HG03342 (cell line): ENCODE data around the gene PATL1.

Source experiments
- ATAC-seq: cut with Tn5 transposase; IDR thresholded peaks from one replicate; pipeline ENCODE4 v1.9.1; 2021; ENCODE audit warnings: mild to moderate bottlenecking, moderate library complexity; ENCODE audit not compliant: unreplicated experiment

PATL1 gene

GRCh38 chr11:59616396-59616982, 52.3 kb downstream of the PATL1 start:
- ATAC-seq, result no peak

GRCh38 chr11:59615637-59616395, 53.0 kb downstream of the PATL1 start, which contains the start of gene OSBP:
TSS of gene OSBP (minus strand) at chr11:59615774. CDS start at chr11:59615664, 110 bp downstream.
- peak; percentile 88 for ATAC-seq

GRCh38 chr11:59615120-59615636, 53.7 kb downstream of the PATL1 start:
- ATAC-seq, result peak; percentile 7

GRCh38 chr11:59614277-59615119, 54.3 kb downstream of the PATL1 start:
- no peak for ATAC-seq

- no peak for ATAC-seq
These were observed 57.0 kb downstream of the PATL1 start for GRCh38 chr11:59611570-59612565.

- no peak for ATAC-seq
These were observed 58.5 kb downstream of the PATL1 start for GRCh38 chr11:59610289-59610688.

GRCh38 chr11:59607703-59608454, 61.0 kb downstream of the PATL1 start:
- ATAC-seq, result no peak

GRCh38 chr11:59602432-59602831, 66.4 kb downstream of the PATL1 start:
- ATAC-seq, result no peak

GRCh38 chr11:59601788-59602187, 67.0 kb downstream of the PATL1 start:
- ATAC-seq, result no peak

- no peak for ATAC-seq
These were observed 68.2 kb downstream of the PATL1 start for GRCh38 chr11:59600636-59601035.

- no peak for ATAC-seq
These were observed 68.6 kb downstream of the PATL1 start for GRCh38 chr11:59600234-59600633.

- no peak for ATAC-seq
These were observed 69.9 kb downstream of the PATL1 start for GRCh38 chr11:59598961-59599360.
